WTC11 (cell line): Measurements from ENCODE around the gene C5orf63. TPM values are rescaled to one million over a fixed set of nuclear protein-coding genes. Genes with fewer than 3 reads are reported as not detected.

Source experiments
- ATAC-seq: fragments of 200-7000 bp; cut with Tn5 transposase; 2 replicates; pipeline ENCODE4 v1.10.0; 2021; ENCODE audit warnings: mild to moderate bottlenecking, moderate library complexity
- CTCF ChIA-PET: fragments of 300-600 bp; sonication (Branson Sonifier 250); formaldehyde crosslinking; loops from one replicate; lab custom pipeline; 2021; ENCODE audit warnings: antibody characterized with exemption; lab: Charles Lee
- POLR2A ChIA-PET: fragments of 350-600 bp; sonication (Branson Sonifier 250); formaldehyde crosslinking; loops from one replicate; lab custom pipeline; 2021; ENCODE audit warnings: antibody characterized with exemption; lab: Charles Lee
- DNase-seq: peaks from one replicate; pipeline ENCODE4 v3.0.0; 2021; ENCODE audit warnings: low spot score
- H3K27ac Mint-ChIP-seq: 2 replicates; pipeline ENCODE4 v1.8.0; 2021; ENCODE audit warnings: mixed read lengths
- H3K27me3 Mint-ChIP-seq: 2 replicates; pipeline ENCODE4 v1.8.0; 2021; ENCODE audit warnings: low read depth, mild to moderate bottlenecking, moderate library complexity, mixed read lengths
- H3K36me3 Mint-ChIP-seq: 2 replicates; pipeline ENCODE4 v1.8.0; 2021; ENCODE audit warnings: mixed read lengths
- H3K4me1 Mint-ChIP-seq: 2 replicates; pipeline ENCODE4 v1.8.0; 2022; ENCODE audit warnings: mixed read lengths
- H3K4me3 Mint-ChIP-seq: 2 replicates; pipeline ENCODE4 v1.8.0; 2021; ENCODE audit warnings: mild to moderate bottlenecking, moderate library complexity, mixed read lengths
- H3K9me3 Mint-ChIP-seq: 2 replicates; pipeline ENCODE4 v1.8.0; 2021; ENCODE audit warnings: mixed read lengths
- AFF4 ChIP-seq: sonication (generic); formaldehyde crosslinking; IDR thresholded peaks from 2 replicates; pipeline ENCODE4 v1.8.1; 2023; ENCODE audit warnings: mild to moderate bottlenecking, missing genetic modification reagents, borderline replicate concordance
- CBFB ChIP-seq: sonication (generic); formaldehyde crosslinking; IDR thresholded peaks from 2 replicates; pipeline ENCODE4 v1.8.1; 2022; ENCODE audit warnings: mild to moderate bottlenecking, low read depth, missing genetic modification reagents
- CREM ChIP-seq: sonication (generic); formaldehyde crosslinking; IDR thresholded peaks from 2 replicates; pipeline ENCODE4 v1.8.1; 2022; ENCODE audit warnings: mild to moderate bottlenecking, missing genetic modification reagents, moderate library complexity
- ESRRA ChIP-seq: sonication (generic); formaldehyde crosslinking; IDR thresholded peaks from 2 replicates; pipeline ENCODE4 v1.8.1; 2022; ENCODE audit warnings: mild to moderate bottlenecking, missing genetic modification reagents, borderline replicate concordance
- FOXK1 ChIP-seq: sonication (generic); formaldehyde crosslinking; IDR thresholded peaks from 2 replicates; pipeline ENCODE4 v1.8.0; 2022; ENCODE audit warnings: mild to moderate bottlenecking, moderate library complexity, missing genetic modification reagents
- FOXP1 ChIP-seq: sonication (generic); formaldehyde crosslinking; IDR thresholded peaks from 2 replicates; pipeline ENCODE4 v1.8.0; 2022; ENCODE audit warnings: missing genetic modification reagents, mild to moderate bottlenecking, moderate library complexity, borderline replicate concordance
- GABPB1 ChIP-seq: sonication (generic); formaldehyde crosslinking; IDR thresholded peaks from 2 replicates; pipeline ENCODE4 v1.8.1; 2023; ENCODE audit warnings: mild to moderate bottlenecking, missing genetic modification reagents
- IRF2 ChIP-seq: sonication (generic); formaldehyde crosslinking; IDR thresholded peaks from 2 replicates; pipeline ENCODE4 v1.8.0; 2022; ENCODE audit warnings: low read depth, missing genetic modification reagents, borderline replicate concordance
- KAT7 ChIP-seq: sonication (generic); formaldehyde crosslinking; IDR thresholded peaks from 2 replicates; pipeline ENCODE4 v1.8.1; 2023; ENCODE audit warnings: missing genetic modification reagents, mild to moderate bottlenecking, borderline replicate concordance
- NR1H2 ChIP-seq: sonication (generic); formaldehyde crosslinking; IDR thresholded peaks from 2 replicates; pipeline ENCODE4 v1.9.0; 2021; ENCODE audit warnings: mild to moderate bottlenecking, moderate library complexity, missing genetic modification reagents
- NR3C1 ChIP-seq: sonication (generic); formaldehyde crosslinking; conservative IDR thresholded peaks from 2 replicates; pipeline ENCODE4 v1.8.1; 2023; ENCODE audit warnings: low read depth, mild to moderate bottlenecking, missing genetic modification reagents
- PRRX2 ChIP-seq: fragments of 250-450 bp; sonication (Bioruptor Pico); IDR thresholded peaks from 2 replicates; pipeline ENCODE4 v1.8.0; 2021; ENCODE audit warnings: mild to moderate bottlenecking
- SMAD3 ChIP-seq: sonication (generic); formaldehyde crosslinking; IDR thresholded peaks from 2 replicates; pipeline ENCODE4 v1.8.0; 2022; ENCODE audit warnings: missing genetic modification reagents, mild to moderate bottlenecking, borderline replicate concordance
- SMAD4 ChIP-seq: sonication (generic); formaldehyde crosslinking; IDR thresholded peaks from 2 replicates; pipeline ENCODE4 v1.8.0; 2022; ENCODE audit warnings: mild to moderate bottlenecking, missing genetic modification reagents
- SP1 ChIP-seq: sonication (generic); formaldehyde crosslinking; conservative IDR thresholded peaks from 2 replicates; pipeline ENCODE4 v1.8.1; 2022; ENCODE audit warnings: missing genetic modification reagents
- ZBTB43 ChIP-seq: sonication (generic); formaldehyde crosslinking; IDR thresholded peaks from 2 replicates; pipeline ENCODE4 v1.8.1; 2023; ENCODE audit warnings: mild to moderate bottlenecking, missing genetic modification reagents
- ZNF232 ChIP-seq: sonication (generic); formaldehyde crosslinking; IDR thresholded peaks from 2 replicates; pipeline ENCODE4 v1.8.0; 2022; ENCODE audit warnings: mild to moderate bottlenecking, missing genetic modification reagents
- ZNF263 ChIP-seq: sonication (generic); formaldehyde crosslinking; IDR thresholded peaks from 2 replicates; pipeline ENCODE4 v1.8.1; 2022; ENCODE audit warnings: low read depth, mild to moderate bottlenecking, moderate library complexity, missing genetic modification reagents
- ZNF317 ChIP-seq: sonication (generic); formaldehyde crosslinking; IDR thresholded peaks from 2 replicates; pipeline ENCODE4 v1.8.1; 2023; ENCODE audit warnings: low read depth, mild to moderate bottlenecking, moderate library complexity, missing genetic modification reagents, borderline replicate concordance
- ZNF396 ChIP-seq: fragments of 250-450 bp; sonication (Bioruptor Pico); IDR thresholded peaks from 2 replicates; pipeline ENCODE4 v1.8.0; 2021; ENCODE audit warnings: mild to moderate bottlenecking, moderate library complexity, borderline replicate concordance
- total RNA-seq: library from RNA; stranded (reverse); gene quantifications from 3 replicates; pipeline ENCODE4 v1.2.3, GENCODE V29; 2021
- TF ChIP-seq, protein P1 (sequence below): sonication (generic); formaldehyde crosslinking; IDR thresholded peaks from 2 replicates; pipeline ENCODE4 v1.8.0; 2023; ENCODE audit warnings: missing genetic modification reagents
- TF ChIP-seq, protein P2 (sequence below): sonication (generic); formaldehyde crosslinking; IDR thresholded peaks from 2 replicates; pipeline ENCODE4 v1.8.0; 2022; ENCODE audit warnings: mild to moderate bottlenecking, missing genetic modification reagents
- TF ChIP-seq, protein P3 (sequence below): fragments of 200-600 bp; IDR thresholded peaks from 2 replicates; pipeline ENCODE4 v1.8.0; 2022; ENCODE audit warnings: antibody characterized with exemption
- TF ChIP-seq, protein P4 (sequence below): sonication (generic); formaldehyde crosslinking; IDR thresholded peaks from 2 replicates; pipeline ENCODE4 v1.8.1; 2022; ENCODE audit warnings: low read depth, missing genetic modification reagents, borderline replicate concordance

C5orf63 gene
- total RNA-seq, 1 experiment from 2014 or later: 3.1 TPM

GRCh38 chr5:127070243-127070642, 3.1 kb downstream of the C5orf63 start:
- Mint-ChIP-seq H3K36me3 (no peaks in the 10 kb centered on the region), H3K27ac (no peak overlapping the region), H3K9me3 (no peaks in the 10 kb centered on the region), H3K4me1 (peaks cover 43% of the 10 kb centered on the region), H3K4me3 (no peak overlapping the region), H3K27me3 (no peaks in the 10 kb centered on the region; the same call in 1 of the 2 replicates)
- ChIA-PET CTCF (no interaction called here), POLR2A (no interaction called here)
- no peak for DNase-seq
- ATAC-seq: no peak
- no peak for TF ChIP-seq ZNF263 (CRISPR knock-in tag)
- TF ChIP-seq FOXP1 (CRISPR knock-in tag): no peak
- no peak for TF ChIP-seq GABPB1 (CRISPR knock-in tag)
- TF ChIP-seq ZNF317 (CRISPR knock-in tag): no peak
- no peak for TF ChIP-seq NR1H2 (CRISPR knock-in tag)
- no peak for TF ChIP-seq NR3C1 (CRISPR knock-in tag)
- TF ChIP-seq, protein P1, sequence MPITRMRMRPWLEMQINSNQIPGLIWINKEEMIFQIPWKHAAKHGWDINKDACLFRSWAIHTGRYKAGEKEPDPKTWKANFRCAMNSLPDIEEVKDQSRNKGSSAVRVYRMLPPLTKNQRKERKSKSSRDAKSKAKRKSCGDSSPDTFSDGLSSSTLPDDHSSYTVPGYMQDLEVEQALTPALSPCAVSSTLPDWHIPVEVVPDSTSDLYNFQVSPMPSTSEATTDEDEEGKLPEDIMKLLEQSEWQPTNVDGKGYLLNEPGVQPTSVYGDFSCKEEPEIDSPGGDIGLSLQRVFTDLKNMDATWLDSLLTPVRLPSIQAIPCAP (CRISPR knock-in tag): no peak
- TF ChIP-seq SMAD4 (CRISPR knock-in tag): no peak

GRCh38 chr5:127068493-127069214, 4.6 kb downstream of the C5orf63 start:
- H3K36me3 Mint-ChIP-seq: no peaks in the 10 kb centered on the region
- DNase-seq: no peak
- CTCF ChIA-PET: no interaction called here
- no peaks in the 10 kb centered on the region; the same call in 1 of the 2 replicates for H3K27me3 Mint-ChIP-seq
- H3K4me1 Mint-ChIP-seq: peaks cover 38% of the 10 kb centered on the region
- H3K27ac Mint-ChIP-seq: no peak overlapping the region
- POLR2A ChIA-PET: no interaction called here
- TF ChIP-seq SP1: no peak
- TF ChIP-seq, protein P2, sequence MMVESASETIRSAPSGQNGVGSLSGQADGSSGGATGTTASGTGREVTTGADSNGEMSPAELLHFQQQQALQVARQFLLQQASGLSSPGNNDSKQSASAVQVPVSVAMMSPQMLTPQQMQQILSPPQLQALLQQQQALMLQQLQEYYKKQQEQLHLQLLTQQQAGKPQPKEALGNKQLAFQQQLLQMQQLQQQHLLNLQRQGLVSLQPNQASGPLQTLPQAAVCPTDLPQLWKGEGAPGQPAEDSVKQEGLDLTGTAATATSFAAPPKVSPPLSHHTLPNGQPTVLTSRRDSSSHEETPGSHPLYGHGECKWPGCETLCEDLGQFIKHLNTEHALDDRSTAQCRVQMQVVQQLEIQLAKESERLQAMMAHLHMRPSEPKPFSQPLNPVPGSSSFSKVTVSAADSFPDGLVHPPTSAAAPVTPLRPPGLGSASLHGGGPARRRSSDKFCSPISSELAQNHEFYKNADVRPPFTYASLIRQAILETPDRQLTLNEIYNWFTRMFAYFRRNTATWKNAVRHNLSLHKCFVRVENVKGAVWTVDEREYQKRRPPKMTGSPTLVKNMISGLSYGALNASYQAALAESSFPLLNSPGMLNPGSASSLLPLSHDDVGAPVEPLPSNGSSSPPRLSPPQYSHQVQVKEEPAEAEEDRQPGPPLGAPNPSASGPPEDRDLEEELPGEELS (CRISPR knock-in tag): no peak
- TF ChIP-seq, protein P3, sequence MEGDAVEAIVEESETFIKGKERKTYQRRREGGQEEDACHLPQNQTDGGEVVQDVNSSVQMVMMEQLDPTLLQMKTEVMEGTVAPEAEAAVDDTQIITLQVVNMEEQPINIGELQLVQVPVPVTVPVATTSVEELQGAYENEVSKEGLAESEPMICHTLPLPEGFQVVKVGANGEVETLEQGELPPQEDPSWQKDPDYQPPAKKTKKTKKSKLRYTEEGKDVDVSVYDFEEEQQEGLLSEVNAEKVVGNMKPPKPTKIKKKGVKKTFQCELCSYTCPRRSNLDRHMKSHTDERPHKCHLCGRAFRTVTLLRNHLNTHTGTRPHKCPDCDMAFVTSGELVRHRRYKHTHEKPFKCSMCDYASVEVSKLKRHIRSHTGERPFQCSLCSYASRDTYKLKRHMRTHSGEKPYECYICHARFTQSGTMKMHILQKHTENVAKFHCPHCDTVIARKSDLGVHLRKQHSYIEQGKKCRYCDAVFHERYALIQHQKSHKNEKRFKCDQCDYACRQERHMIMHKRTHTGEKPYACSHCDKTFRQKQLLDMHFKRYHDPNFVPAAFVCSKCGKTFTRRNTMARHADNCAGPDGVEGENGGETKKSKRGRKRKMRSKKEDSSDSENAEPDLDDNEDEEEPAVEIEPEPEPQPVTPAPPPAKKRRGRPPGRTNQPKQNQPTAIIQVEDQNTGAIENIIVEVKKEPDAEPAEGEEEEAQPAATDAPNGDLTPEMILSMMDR: no peak
- no peak for TF ChIP-seq ESRRA (CRISPR knock-in tag)
- no peak for TF ChIP-seq ZBTB43 (CRISPR knock-in tag)
- no peak for TF ChIP-seq IRF2
- TF ChIP-seq ZNF396 (CRISPR knock-in tag): no peak
- TF ChIP-seq PRRX2: no peak
- TF ChIP-seq ZNF232 (CRISPR knock-in tag): no peak
- TF ChIP-seq, protein P4, sequence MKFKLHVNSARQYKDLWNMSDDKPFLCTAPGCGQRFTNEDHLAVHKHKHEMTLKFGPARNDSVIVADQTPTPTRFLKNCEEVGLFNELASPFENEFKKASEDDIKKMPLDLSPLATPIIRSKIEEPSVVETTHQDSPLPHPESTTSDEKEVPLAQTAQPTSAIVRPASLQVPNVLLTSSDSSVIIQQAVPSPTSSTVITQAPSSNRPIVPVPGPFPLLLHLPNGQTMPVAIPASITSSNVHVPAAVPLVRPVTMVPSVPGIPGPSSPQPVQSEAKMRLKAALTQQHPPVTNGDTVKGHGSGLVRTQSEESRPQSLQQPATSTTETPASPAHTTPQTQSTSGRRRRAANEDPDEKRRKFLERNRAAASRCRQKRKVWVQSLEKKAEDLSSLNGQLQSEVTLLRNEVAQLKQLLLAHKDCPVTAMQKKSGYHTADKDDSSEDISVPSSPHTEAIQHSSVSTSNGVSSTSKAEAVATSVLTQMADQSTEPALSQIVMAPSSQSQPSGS (CRISPR knock-in tag): no peak
- no peak for TF ChIP-seq ZNF263 (CRISPR knock-in tag)
- TF ChIP-seq KAT7 (CRISPR knock-in tag): no peak
- no peak for TF ChIP-seq SMAD3 (CRISPR knock-in tag)
- TF ChIP-seq CBFB (CRISPR knock-in tag): no peak
- no peak for TF ChIP-seq FOXK1 (CRISPR knock-in tag)
- TF ChIP-seq AFF4 (CRISPR knock-in tag): no peak
- TF ChIP-seq CREM (CRISPR knock-in tag): no peak
- H3K9me3 Mint-ChIP-seq: no peaks in the 10 kb centered on the region
- ATAC-seq: no peak
- no peak overlapping the region for H3K4me3 Mint-ChIP-seq
